RWPE2 (cell line): ENCODE data around the gene CIDEC.

Source experiments
- ATAC-seq: fragments of 200-7000 bp; cut with Tn5 transposase; 3 replicates; pipeline ENCODE4 v1.9.1; 2021; ENCODE audit warnings: low read depth
- DNase-seq: peaks from one replicate; pipeline ENCODE4 v3.0.0-alpha.2; 2020; ENCODE audit warnings: low spot score
- H3K27ac ChIP-seq: fragments of 450-650 bp; 2 replicates; pipeline ENCODE4 v1.5.1; 2017; ENCODE audit warnings: mild to moderate bottlenecking; ENCODE audit not compliant: poor library complexity, severe bottlenecking
- H3K27me3 ChIP-seq: fragments of 250-450 bp; sonication (Bioruptor Pico); 2 replicates; pipeline ENCODE4 v1.5.1; 2021; ENCODE audit warnings: mild to moderate bottlenecking, moderate library complexity; ENCODE audit not compliant: insufficient read depth, poor library complexity, severe bottlenecking
- H3K36me3 ChIP-seq: fragments of 250-450 bp; sonication (Bioruptor Pico); 2 replicates; pipeline ENCODE4 v1.5.1; 2020; ENCODE audit warnings: low read depth, mild to moderate bottlenecking, moderate library complexity
- H3K4me1 ChIP-seq: fragments of 250-450 bp; sonication (Bioruptor Pico); 2 replicates; pipeline ENCODE4 v1.5.1; 2021; ENCODE audit warnings: mild to moderate bottlenecking, moderate library complexity; ENCODE audit not compliant: insufficient read depth, poor library complexity, severe bottlenecking
- H3K4me3 ChIP-seq: fragments of 250-450 bp; sonication (Bioruptor Pico); 2 replicates; pipeline ENCODE4 v1.5.1; 2021; ENCODE audit warnings: mild to moderate bottlenecking, moderate library complexity; ENCODE audit not compliant: severe bottlenecking
- H3K9me3 ChIP-seq: fragments of 250-450 bp; sonication (Bioruptor Pico); 2 replicates; pipeline ENCODE4 v1.5.1; 2021; ENCODE audit warnings: mild to moderate bottlenecking, moderate library complexity; ENCODE audit not compliant: severe bottlenecking
- CTCF ChIP-seq: fragments of 450-650 bp; IDR thresholded peaks from one replicate; pipeline ENCODE4 v1.5.1; 2017; ENCODE audit warnings: mild to moderate bottlenecking, moderate library complexity; ENCODE audit not compliant: poor library complexity, severe bottlenecking

Gene CIDEC

GRCh38 chr3:9888540-9888939, 8.5 kb upstream of the CIDEC start:
- peaks cover 22% of the 10 kb centered on the region for H3K4me1 ChIP-seq
- DNase-seq (no peak), ATAC-seq (no peak)
- H3K4me3 ChIP-seq, result no peak overlapping the region
- H3K9me3 ChIP-seq, result no peaks in the 10 kb centered on the region
- TF ChIP-seq CTCF, result no peak
- peak overlapping the region; percentile 3 for H3K27ac ChIP-seq
- no peaks in the 10 kb centered on the region for H3K27me3 ChIP-seq
- peaks cover 21% of the 10 kb centered on the region for H3K36me3 ChIP-seq

- Histone ChIP-seq H3K4me1 (peaks cover 22% of the 10 kb centered on the region), H3K36me3 (peaks cover 11% of the 10 kb centered on the region), H3K9me3 (no peaks in the 10 kb centered on the region), H3K27me3 (no peaks in the 10 kb centered on the region), H3K4me3 (no peak overlapping the region), H3K27ac (no peak overlapping the region)
- DNase-seq (no peak), ATAC-seq (no peak)
- TF ChIP-seq CTCF, result no peak
Measured at GRCh38 chr3:9887480-9887879, 7.4 kb upstream of the CIDEC start.

- Histone ChIP-seq H3K9me3 (no peaks in the 10 kb centered on the region), H3K27me3 (no peaks in the 10 kb centered on the region), H3K27ac (peak overlapping the region; percentile 98), H3K4me3 (no peak overlapping the region), H3K36me3 (no peaks in the 10 kb centered on the region), H3K4me1 (peaks cover 17% of the 10 kb centered on the region)
- no peak for TF ChIP-seq CTCF
- ATAC-seq (no peak), DNase-seq (no peak)
Measured at GRCh38 chr3:9886328-9886727, 6.3 kb upstream of the CIDEC start.

- ATAC-seq, result peak; percentile 99
- no peak for DNase-seq
- peak; percentile 17 for TF ChIP-seq CTCF
- H3K4me3 ChIP-seq, result no peak overlapping the region
- H3K27me3 ChIP-seq, result no peaks in the 10 kb centered on the region
- peak overlapping the region; percentile 98 for H3K27ac ChIP-seq
- H3K9me3 ChIP-seq, result no peaks in the 10 kb centered on the region
- no peaks in the 10 kb centered on the region for H3K36me3 ChIP-seq
- peaks cover 17% of the 10 kb centered on the region for H3K4me1 ChIP-seq
Measured at GRCh38 chr3:9884555-9885165, 4.6 kb upstream of the CIDEC start.
